Bone marrow (tissue), 2 donors: ENCODE data around the gene LGALS3BP.

Source experiments
- DNase-seq, 2 donors: peaks; one replicate each; lab custom pipeline; 2025; lab: John Stamatoyannopoulos, UW

Gene LGALS3BP

GRCh38 chr17:79012563-79013134 lies 32.9 kb upstream of the LGALS3BP start:
- no peak for DNase-seq

GRCh38 chr17:79011451-79012147 lies 31.9 kb upstream of the LGALS3BP start:
- no peak for DNase-seq

- no peak for DNase-seq
Measured at GRCh38 chr17:79010304-79010646, 30.6 kb upstream of the LGALS3BP start.

DNA sequence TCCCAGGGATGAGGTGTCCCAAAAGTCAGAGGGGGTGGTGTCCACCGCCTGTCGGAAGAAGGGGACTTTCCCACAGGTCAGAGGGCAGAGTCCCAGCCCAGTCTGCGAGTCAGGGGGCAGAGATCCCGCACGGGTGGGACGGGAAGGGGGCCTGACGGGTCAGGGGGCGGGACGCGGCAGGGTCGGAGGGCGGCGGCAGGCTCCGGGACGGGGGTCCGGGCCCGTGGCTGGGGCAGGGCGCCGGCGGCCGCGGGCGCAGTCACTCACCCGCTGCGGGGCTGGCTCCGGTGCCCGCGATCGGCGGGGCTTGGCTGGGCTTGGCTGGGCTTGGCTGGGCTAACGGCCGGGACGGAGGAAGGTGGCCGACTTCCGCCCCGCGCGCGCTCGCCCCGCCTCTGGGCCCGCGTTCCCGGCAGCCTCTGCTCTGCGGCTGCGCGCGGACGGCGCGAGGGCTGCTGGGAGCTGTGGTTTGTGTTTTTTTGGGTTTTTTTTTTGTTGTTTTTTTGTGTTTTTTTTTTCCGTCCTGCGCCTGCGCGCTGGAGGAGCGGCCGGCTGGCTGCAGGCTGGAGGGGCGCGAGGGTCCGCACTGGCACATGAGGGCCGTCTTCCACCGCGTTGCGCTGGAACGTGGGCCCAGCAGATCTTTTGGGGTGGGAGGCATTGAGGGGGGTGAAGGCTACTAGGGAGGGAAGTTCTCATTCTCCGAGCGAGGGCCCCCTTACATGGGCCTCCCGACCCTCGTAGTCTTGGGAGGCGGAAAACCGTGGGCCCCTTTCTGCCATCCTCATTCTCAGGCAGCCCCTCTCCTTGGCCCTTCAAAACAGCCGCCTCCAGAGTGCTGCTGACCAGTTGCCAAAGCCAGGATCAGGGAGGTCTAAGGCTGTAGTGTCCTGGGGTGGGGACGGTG lies 29.9 kb upstream of the LGALS3BP start, which contains the start of gene CANT1:
TSS of gene CANT1 (minus strand) at position 368 of the 907 bp plus-strand sequence. CDS start 12,142 bp downstream, outside the sequence.
- DNase-seq: peak; percentile 72 to 81

GRCh38 chr17:79008666-79009387 lies 29.1 kb upstream of the LGALS3BP start:
- no peak for DNase-seq

GRCh38 chr17:79007504-79008381 lies 28.0 kb upstream of the LGALS3BP start:
- DNase-seq: no peak

DNA sequence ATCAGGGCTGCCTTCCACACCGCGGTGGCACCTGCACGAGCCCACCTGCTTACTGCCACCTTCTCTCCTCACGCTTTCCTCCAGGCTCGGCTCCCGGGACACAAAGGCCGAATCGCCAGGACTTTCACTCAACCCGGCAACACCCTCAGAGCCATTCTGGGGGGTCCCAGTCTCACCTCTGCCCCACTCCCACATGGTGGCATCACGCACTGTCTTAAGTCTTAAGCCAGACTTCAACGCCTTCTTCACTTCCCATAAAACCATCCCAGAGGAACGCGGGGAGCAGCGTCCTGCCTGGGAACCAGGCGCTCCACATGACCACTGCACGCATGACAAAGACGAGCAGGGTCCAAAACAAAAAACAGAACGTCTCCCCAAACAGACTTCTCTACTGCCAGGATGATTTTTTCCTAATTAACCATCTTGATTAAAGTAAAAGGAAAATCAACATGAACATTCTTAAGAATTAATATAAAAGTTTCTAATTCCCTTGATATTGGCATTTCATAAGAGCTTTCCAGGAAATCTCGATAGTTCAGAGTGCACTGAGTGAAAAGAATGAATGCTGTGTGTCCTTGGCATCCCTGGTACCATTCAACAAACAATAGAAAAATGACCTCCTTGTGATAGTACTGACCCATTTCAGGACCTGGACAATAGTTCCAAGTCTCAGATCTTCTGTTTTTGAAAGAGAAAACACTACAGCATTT lies 27.2 kb upstream of the LGALS3BP start:
- DNase-seq: no peak

- no peak for DNase-seq
Measured at GRCh38 chr17:79006046-79006445, 26.3 kb upstream of the LGALS3BP start.

GRCh38 chr17:79005063-79005861 lies 25.5 kb upstream of the LGALS3BP start:
- DNase-seq: no peak

DNA sequence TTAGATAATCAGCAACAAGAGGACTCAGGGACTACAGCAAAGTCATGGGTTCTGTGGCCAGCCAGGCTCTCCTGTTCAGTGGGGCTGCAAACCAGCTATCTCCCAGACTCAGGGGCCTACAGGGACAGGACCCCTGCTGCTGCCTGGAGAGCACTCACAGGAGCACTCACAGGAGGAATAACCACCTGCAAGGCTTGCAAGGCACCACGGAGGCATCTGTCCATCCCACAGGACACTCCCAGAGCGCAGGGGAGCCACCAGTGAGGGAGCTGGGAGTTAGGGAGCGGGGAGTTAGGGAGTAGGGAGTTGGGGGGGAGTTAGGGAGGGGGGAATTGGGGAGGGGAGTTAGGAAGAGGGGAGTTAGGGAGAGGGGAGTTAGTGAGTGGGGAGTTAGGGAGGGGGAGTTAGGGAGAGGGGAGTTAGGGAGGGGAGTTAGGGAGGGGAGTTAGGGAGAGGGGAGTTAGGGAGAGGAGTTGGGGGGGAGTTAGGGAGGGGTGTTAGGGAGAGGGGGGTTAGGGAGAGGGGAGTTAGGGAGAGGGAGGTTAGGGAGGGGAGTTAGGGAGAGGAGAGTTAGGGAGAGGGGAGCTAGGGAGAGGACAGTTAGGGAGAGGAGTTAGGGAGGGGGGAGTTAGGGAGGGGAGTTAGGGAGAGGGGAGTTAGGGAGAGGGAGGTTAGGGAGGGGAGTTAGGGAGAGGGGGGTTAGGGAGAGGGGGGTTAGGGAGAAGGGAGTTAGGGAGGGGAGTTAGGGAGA lies 24.1 kb upstream of the LGALS3BP start:
- DNase-seq: no peak

DNA sequence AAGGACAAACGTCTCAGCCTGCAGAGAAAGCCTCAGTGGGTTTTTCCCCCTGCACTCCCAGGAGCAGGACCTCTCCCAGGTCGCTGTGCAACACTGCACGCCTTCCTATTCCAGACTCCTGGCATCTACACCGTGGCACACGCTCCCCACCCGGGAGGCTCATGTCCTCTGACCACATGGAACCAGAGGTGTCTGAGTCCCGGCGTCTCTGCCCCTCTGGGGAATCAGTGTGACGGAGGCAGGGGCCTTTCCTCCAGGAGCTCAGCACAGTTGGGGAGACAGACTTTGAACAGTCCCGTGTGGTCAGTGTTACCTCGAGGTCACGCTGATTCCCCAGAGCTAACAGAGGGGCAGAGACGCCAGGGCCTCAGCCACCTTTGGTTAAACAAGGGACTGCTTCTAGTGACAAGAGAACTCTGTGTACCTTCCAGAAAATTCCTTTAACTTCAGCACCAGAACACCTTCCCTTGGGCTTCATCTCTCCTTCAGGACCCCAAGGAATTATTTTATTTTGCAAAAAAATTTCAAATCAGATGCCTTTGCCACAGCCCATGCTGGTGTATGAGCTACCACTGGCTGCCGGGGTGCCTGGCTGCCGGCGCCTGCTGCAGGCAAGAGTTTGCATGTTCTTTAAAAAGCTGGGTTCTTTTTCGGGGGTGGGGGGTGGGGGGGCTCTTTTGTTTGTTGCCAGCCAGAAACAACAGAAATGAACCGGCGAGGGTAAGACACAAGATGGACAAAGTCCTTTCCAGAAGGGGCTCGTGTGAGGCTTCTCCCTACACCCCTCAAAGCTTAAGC lies 23.3 kb upstream of the LGALS3BP start:
- no peak for DNase-seq

- DNase-seq: no peak
Measured at GRCh38 chr17:79002291-79002690, 22.6 kb upstream of the LGALS3BP start.

DNA sequence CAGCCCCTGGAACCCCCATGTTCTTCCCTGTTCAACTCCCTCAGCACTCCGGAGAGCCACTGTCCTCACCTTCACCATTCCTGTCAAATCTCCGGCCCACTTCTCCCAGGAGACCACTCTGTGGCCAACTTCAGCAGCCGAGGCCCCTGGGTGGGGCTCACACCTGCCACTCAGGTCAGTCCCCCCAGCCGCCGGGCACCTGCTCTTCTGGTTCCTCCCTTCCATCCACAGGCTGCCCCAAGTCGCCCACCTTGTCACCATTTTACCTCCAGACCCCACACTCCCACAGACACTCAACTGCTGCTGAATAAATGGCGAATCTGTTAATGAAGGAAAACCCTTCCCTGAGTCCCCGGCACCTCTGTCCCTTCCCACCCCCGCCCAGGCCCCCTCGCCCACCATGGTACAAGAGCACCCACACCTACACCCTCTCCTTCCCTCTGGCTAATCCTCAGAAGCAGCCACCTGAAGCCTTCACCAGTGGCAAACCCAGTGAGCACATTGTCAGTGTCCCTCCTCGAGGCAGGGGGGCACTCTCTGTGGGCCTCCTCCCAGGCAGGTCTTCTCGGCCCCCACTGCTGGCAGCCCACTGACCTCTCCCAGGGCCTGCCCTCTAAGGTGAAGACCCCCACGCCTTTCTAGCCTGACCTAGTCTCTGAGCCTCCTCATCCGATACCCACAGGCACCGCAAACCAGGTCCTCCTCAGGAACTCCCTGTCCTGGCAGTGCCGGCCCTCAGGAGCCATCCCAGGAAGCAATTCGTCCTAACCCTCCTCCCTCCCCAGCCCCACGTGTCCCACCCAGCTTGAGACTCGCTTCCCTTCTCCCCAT lies 21.7 kb upstream of the LGALS3BP start:
- no peak for DNase-seq

DNA sequence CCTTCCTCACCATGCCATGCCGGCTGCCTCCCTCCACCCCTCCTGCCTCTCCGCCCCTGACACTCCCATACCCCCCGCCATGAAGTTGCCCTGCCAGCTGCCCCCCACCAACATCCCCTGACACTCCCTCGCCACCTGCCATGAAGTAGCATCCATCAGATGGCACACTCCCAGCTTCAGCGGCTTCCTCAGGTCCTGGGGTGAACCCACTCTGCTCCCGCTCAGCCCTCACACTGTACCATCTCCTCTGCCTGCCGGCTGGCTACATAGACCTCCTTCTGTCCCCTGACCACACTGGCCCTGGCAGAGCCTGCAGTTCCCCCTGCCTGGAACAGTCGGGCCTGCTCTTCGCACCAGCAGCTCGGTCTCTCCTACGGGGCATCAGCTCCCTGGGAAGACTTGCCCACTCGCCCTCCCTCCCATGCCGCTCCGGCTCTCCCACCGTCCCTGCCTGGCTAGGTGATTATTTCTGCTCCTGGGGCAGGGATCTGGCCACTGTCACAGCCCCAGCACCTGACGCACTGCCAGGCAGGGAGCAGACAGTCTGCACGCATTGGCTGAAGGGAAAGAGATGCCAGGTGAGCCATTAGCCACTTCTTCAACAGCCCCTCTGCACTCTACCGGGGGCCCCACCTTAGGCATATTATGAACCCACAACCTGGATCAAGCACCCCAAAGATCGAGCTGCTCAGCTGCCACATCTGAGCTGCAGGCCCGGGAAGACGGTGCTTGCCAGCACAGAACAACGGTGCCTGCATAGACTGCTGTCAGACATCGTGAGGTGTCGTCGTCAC lies 20.9 kb upstream of the LGALS3BP start:
- no peak for DNase-seq

DNA sequence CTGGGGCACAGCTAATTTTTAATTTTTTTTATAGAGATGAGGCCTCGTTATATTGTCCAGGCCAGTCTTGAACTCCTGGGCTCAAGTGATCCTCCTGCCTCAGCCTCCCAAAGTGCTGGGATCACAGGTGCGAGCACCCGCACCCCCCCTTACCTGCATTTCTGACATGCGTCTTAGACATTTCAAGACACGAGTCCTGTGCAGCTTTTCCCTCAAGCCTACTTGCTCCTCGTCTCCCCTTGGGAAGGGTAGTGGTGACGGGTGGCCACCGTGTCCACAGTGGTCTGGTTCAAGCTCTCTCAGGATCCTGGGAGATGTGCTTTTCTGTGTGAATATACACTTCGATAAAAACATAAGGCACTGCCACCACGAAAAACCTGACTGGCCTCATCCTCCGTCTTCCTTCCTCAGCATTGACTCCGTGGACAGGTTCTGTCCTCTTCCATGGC lies 20.2 kb upstream of the LGALS3BP start:
- no peak for DNase-seq

- no peak for DNase-seq
Measured at GRCh38 chr17:78999056-78999768, 19.5 kb upstream of the LGALS3BP start.
